SK-N-SH (cell line): ENCODE data around the gene RFX4. TPM values are rescaled to one million over a fixed set of nuclear protein-coding genes. Genes with fewer than 3 reads are reported as not detected.

ENCODE experiments used
- CTCF ChIA-PET: fragments of 300-600, 350-600 bp; formaldehyde crosslinking; extraction: SDS; loops from one replicate; lab custom pipeline; 2021; lab: Yijun Ruan, JAX
- POLR2A ChIA-PET: fragments of 350-600 bp; sonication (Branson Sonifier 250); formaldehyde crosslinking; extraction: SDS; loops from one replicate; lab custom pipeline; 2020; ENCODE audit warnings: antibody characterized with exemption, inconsistent platforms; lab: Yijun Ruan, JAX
- DNase-seq: peaks from one replicate; pipeline ENCODE4 v3.0.0; 2012
- H2AFZ ChIP-seq: fragments of 200-600 bp; sonication (generic); 2 replicates; pipeline ENCODE4 v1.8.1; 2016; ENCODE audit warnings: antibody characterized with exemption, mild to moderate bottlenecking, low read depth
- H3F3A ChIP-seq: fragments of 200-600 bp; sonication (generic); replicated peaks from 2 replicates; pipeline ENCODE3; 2016; ENCODE audit warnings: antibody characterized with exemption, mild to moderate bottlenecking; ENCODE audit not compliant: insufficient read depth
- H3K27ac ChIP-seq, 2 experiments: fragments of 200-500 bp in 1 of 2; fragments of 200-600 bp in 1 of 2; sonication (Bioruptor generic) in 1 of 2; sonication (generic), shearing (Covaris generic) in 1 of 2; 2 replicates each; pipeline versions ENCODE4 v1.5.1 to v1.6.1; 2014 to 2016; ENCODE audit warnings: low read depth in 2 of 2, inconsistent platforms in 1 of 2, low read length in 1 of 2, mild to moderate bottlenecking in 1 of 2, mixed read lengths in 1 of 2
- H3K27me3 ChIP-seq: fragments of 200-600 bp; sonication (generic), shearing (Covaris generic); 2 replicates; pipeline ENCODE4 v1.6.1; 2016; ENCODE audit warnings: mixed run types; ENCODE audit not compliant: insufficient read depth
- H3K36me3 ChIP-seq, 2 experiments: fragments of 200-500 bp in 1 of 2; fragments of 200-600 bp in 1 of 2; sonication (Bioruptor generic) in 1 of 2; sonication (generic) in 1 of 2; replicated peaks in 1 of 2; 2 replicates each; pipeline versions ENCODE3 to v1.5.1; 2014 to 2016; ENCODE audit warnings: low read length in 1 of 2, mild to moderate bottlenecking in 1 of 2; ENCODE audit not compliant: insufficient read depth in 2 of 2, control insufficient read depth in 1 of 2
- H3K4me1 ChIP-seq, 2 experiments: fragments of 200-500 bp in 1 of 2; fragments of 200-600 bp in 1 of 2; sonication (Bioruptor generic) in 1 of 2; sonication (generic), shearing (Covaris generic) in 1 of 2; 2 replicates each; pipeline versions ENCODE4 v1.5.1 to v1.6.1; 2014 to 2016; ENCODE audit warnings: low read depth in 1 of 2, low read length in 1 of 2, mixed run types in 1 of 2; ENCODE audit not compliant: insufficient read depth in 2 of 2, control insufficient read depth in 1 of 2
- H3K4me2 ChIP-seq: fragments of 200-600 bp; sonication (generic), shearing (Covaris generic); 2 replicates; pipeline ENCODE4 v1.6.1; 2017; ENCODE audit warnings: mixed run types
- H3K4me3 ChIP-seq, 2 experiments: fragments of 200-500 bp in 1 of 2; fragments of 200-600 bp in 1 of 2; sonication (Bioruptor generic) in 1 of 2; sonication (generic), shearing (Covaris generic) in 1 of 2; 2 replicates each; pipeline versions ENCODE4 v1.5.1 to v1.8.1; 2014 to 2016; ENCODE audit warnings: low read depth in 2 of 2, inconsistent platforms in 1 of 2, low read length in 1 of 2, mild to moderate bottlenecking in 1 of 2, mixed read lengths in 1 of 2, moderate library complexity in 1 of 2
- H3K79me2 ChIP-seq: fragments of 200-600 bp; sonication (generic); 2 replicates; pipeline ENCODE4 v1.8.1; 2017; ENCODE audit warnings: mild to moderate bottlenecking; ENCODE audit not compliant: insufficient read depth
- H3K9ac ChIP-seq: fragments of 200-600 bp; sonication (generic); 2 replicates; pipeline ENCODE4 v1.6.1; 2017; ENCODE audit warnings: mixed run types
- H3K9me2 ChIP-seq: fragments of 200-600 bp; sonication (generic); 2 replicates; pipeline ENCODE4 v1.6.1; 2017; ENCODE audit warnings: mixed run types
- H3K9me3 ChIP-seq: fragments of 200-600 bp; sonication (generic); 2 replicates; pipeline ENCODE4 v1.6.1; 2017; ENCODE audit warnings: mixed run types, mild to moderate bottlenecking, moderate library complexity
- H4K20me1 ChIP-seq: fragments of 200-600 bp; sonication (generic); 2 replicates; pipeline ENCODE4 v1.6.1; 2017; ENCODE audit warnings: mild to moderate bottlenecking, mixed run types; ENCODE audit not compliant: insufficient read depth
- CHD2 ChIP-seq: fragments of 150-350 bp; IDR thresholded peaks from 2 replicates; pipeline ENCODE4 v1.6.1; 2018; ENCODE audit warnings: low read length; ENCODE audit not compliant: partially characterized antibody
- EZH2phosphoT487 ChIP-seq: fragments of 200-600 bp; sonication (generic); IDR thresholded peaks from 2 replicates; pipeline ENCODE4 v1.6.1; 2017; ENCODE audit warnings: low read depth, mixed run types, mild to moderate bottlenecking, antibody characterized with exemption, moderate library complexity, borderline replicate concordance
- FOXJ3 ChIP-seq: sonication (generic); formaldehyde crosslinking; IDR thresholded peaks from 2 replicates; pipeline ENCODE4 v1.5.1; 2020; ENCODE audit warnings: mild to moderate bottlenecking, missing genetic modification reagents
- FOXM1 ChIP-seq: IDR thresholded peaks from 2 replicates; pipeline ENCODE4 v1.4.0; 2012; ENCODE audit warnings: low read depth, mild to moderate bottlenecking
- GABPA ChIP-seq: IDR thresholded peaks from 2 replicates; pipeline ENCODE4 v1.4.0; 2012; ENCODE audit warnings: low read depth, mild to moderate bottlenecking
- GATA2 ChIP-seq: sonication (generic); formaldehyde crosslinking; IDR thresholded peaks from 2 replicates; pipeline ENCODE4 v1.5.0; 2020; ENCODE audit warnings: mild to moderate bottlenecking, missing genetic modification reagents
- MAX ChIP-seq: IDR thresholded peaks from 2 replicates; pipeline ENCODE4 v1.4.0; 2012; ENCODE audit warnings: low read depth
- MXI1 ChIP-seq: IDR thresholded peaks from 2 replicates; pipeline ENCODE4 v1.6.1; 2012; ENCODE audit warnings: mild to moderate bottlenecking, low read depth, low read length, improper control_type of control experiment
- NRF1 ChIP-seq: IDR thresholded peaks from 2 replicates; pipeline ENCODE4 v1.6.1; 2012; ENCODE audit warnings: low read depth, mild to moderate bottlenecking, low read length
- RCOR1 ChIP-seq: fragments of 150-350 bp; IDR thresholded peaks from 2 replicates; pipeline ENCODE4 v1.6.1; 2017; ENCODE audit warnings: antibody characterized with exemption, low read length
- RFX5 ChIP-seq: IDR thresholded peaks from 2 replicates; pipeline ENCODE4 v1.6.1; 2012; ENCODE audit warnings: mild to moderate bottlenecking, improper control_type of control experiment, low read length
- SMC3 ChIP-seq: IDR thresholded peaks from 2 replicates; pipeline ENCODE4 v1.6.1; 2012; ENCODE audit warnings: low read depth, low read length, improper control_type of control experiment
- TCF12 ChIP-seq: IDR thresholded peaks from 2 replicates; pipeline ENCODE4 v1.4.0; 2012
- TEAD4 ChIP-seq: IDR thresholded peaks from 2 replicates; pipeline ENCODE4 v1.4.0; 2012; ENCODE audit warnings: mild to moderate bottlenecking, borderline replicate concordance; ENCODE audit not compliant: insufficient read depth
- USF2 ChIP-seq: fragments of 150-350 bp; IDR thresholded peaks from 2 replicates; pipeline ENCODE4 v1.6.1; 2017; ENCODE audit warnings: antibody characterized with exemption, low read length, low read depth, borderline replicate concordance
- YY1 ChIP-seq: IDR thresholded peaks from 2 replicates; pipeline ENCODE4 v1.4.0; 2012; ENCODE audit warnings: low read depth, mild to moderate bottlenecking
- WGBS: methylation state at CpG from one replicate; pipeline ENCODE4 v1.1.6; 2017; ENCODE audit warnings: low lambda C conversion rate; 5-methylcytosine and 5-hydroxymethylcytosine counted together
- polyA plus RNA-seq, 3 experiments: library from polyadenylated mRNA; depleted of rRNA; stranded (reverse); fragments of >200 nt; gene quantifications; 2 replicates each; pipeline ENCODE4 v1.2.3, GENCODE V29; 2012
- TF ChIP-seq, protein P1 (sequence below): IDR thresholded peaks from 2 replicates; pipeline ENCODE4 v1.6.1; 2012; ENCODE audit warnings: mild to moderate bottlenecking, low read depth, low read length, moderate library complexity
- TF ChIP-seq, protein P2 (sequence below): IDR thresholded peaks from 2 replicates; pipeline ENCODE4 v1.4.0; 2012; ENCODE audit warnings: low read depth, borderline replicate concordance

Gene RFX4
- polyA plus RNA-seq, 1 of the 3 experiments (the other 2 are of a cell fraction): not detected

- Histone ChIP-seq H4K20me1 (no peaks in the 10 kb centered on the region), H3K4me3 (no peak overlapping the region), H3K9ac (no peak overlapping the region), H3K27ac (no peak overlapping the region), H3K4me1 (no peaks in the 10 kb centered on the region), H3F3A (no peaks in the 10 kb centered on the region), H3K9me2 (no peaks in the 10 kb centered on the region), H3K36me3 (no peaks in the 10 kb centered on the region), H3K79me2 (no peaks in the 10 kb centered on the region), H3K4me2 (no peak overlapping the region), H3K27me3 (peaks cover 14% of the 10 kb centered on the region; the same call in 1 of the 2 replicates), H3K9me3 (no peaks in the 10 kb centered on the region; the same call in 1 of the 2 replicates)
- WGBS: 3% methylated on average over 2 of the region's 2 CpGs
- POLR2A ChIA-PET: no interaction called here
- CTCF ChIA-PET: no interaction called here
- TF ChIP-seq, protein P1, sequence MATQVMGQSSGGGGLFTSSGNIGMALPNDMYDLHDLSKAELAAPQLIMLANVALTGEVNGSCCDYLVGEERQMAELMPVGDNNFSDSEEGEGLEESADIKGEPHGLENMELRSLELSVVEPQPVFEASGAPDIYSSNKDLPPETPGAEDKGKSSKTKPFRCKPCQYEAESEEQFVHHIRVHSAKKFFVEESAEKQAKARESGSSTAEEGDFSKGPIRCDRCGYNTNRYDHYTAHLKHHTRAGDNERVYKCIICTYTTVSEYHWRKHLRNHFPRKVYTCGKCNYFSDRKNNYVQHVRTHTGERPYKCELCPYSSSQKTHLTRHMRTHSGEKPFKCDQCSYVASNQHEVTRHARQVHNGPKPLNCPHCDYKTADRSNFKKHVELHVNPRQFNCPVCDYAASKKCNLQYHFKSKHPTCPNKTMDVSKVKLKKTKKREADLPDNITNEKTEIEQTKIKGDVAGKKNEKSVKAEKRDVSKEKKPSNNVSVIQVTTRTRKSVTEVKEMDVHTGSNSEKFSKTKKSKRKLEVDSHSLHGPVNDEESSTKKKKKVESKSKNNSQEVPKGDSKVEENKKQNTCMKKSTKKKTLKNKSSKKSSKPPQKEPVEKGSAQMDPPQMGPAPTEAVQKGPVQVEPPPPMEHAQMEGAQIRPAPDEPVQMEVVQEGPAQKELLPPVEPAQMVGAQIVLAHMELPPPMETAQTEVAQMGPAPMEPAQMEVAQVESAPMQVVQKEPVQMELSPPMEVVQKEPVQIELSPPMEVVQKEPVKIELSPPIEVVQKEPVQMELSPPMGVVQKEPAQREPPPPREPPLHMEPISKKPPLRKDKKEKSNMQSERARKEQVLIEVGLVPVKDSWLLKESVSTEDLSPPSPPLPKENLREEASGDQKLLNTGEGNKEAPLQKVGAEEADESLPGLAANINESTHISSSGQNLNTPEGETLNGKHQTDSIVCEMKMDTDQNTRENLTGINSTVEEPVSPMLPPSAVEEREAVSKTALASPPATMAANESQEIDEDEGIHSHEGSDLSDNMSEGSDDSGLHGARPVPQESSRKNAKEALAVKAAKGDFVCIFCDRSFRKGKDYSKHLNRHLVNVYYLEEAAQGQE: no peak
- TF ChIP-seq FOXM1: no peak
- TF ChIP-seq, protein P2, sequence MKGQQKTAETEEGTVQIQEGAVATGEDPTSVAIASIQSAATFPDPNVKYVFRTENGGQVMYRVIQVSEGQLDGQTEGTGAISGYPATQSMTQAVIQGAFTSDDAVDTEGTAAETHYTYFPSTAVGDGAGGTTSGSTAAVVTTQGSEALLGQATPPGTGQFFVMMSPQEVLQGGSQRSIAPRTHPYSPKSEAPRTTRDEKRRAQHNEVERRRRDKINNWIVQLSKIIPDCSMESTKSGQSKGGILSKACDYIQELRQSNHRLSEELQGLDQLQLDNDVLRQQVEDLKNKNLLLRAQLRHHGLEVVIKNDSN: no peak
- no peak for TF ChIP-seq CHD2
- TF ChIP-seq GABPA: no peak
- TF ChIP-seq TEAD4: no peak
- TF ChIP-seq RFX5: no peak
- TF ChIP-seq NRF1: no peak
- no peak for TF ChIP-seq SMC3
- no peak for TF ChIP-seq YY1
- no peak for TF ChIP-seq RCOR1
- no peak for TF ChIP-seq FOXJ3 (CRISPR knock-in tag)
- TF ChIP-seq MXI1: no peak
- no peak for TF ChIP-seq MAX
- TF ChIP-seq TCF12: no peak
- no peak for TF ChIP-seq EZH2phosphoT487
- no peak for TF ChIP-seq GATA2 (CRISPR knock-in tag)
- no peak for TF ChIP-seq USF2
- TF ChIP-seq, all 33 proteins: peak for 0
- DNase-seq: no peak
- H2AFZ ChIP-seq: no peak overlapping the region
These were observed 80.6 kb downstream of the RFX4 start for GRCh38 chr12:106663385-106663784.
